HG02798 (cell line): ENCODE measurements around the gene FBXO34.

ENCODE experiments used
- ATAC-seq: cut with Tn5 transposase; IDR thresholded peaks from one replicate; pipeline ENCODE4 v1.9.1; 2021; ENCODE audit warnings: mild to moderate bottlenecking; ENCODE audit not compliant: unreplicated experiment, poor library complexity

FBXO34 gene

GRCh38 chr14:55271572-55272298, 514 bp downstream of the FBXO34 start:
- ATAC-seq = peak; percentile 36

GRCh38 chr14:55272387-55272786, 1.2 kb downstream of the FBXO34 start:
- no peak for ATAC-seq

- ATAC-seq = no peak
Observed at GRCh38 chr14:55272922-55273321, 1.7 kb downstream of the FBXO34 start.

GRCh38 chr14:55274146-55274545, 2.9 kb downstream of the FBXO34 start:
- no peak for ATAC-seq

GRCh38 chr14:55274751-55275150, 3.5 kb downstream of the FBXO34 start:
- ATAC-seq = no peak

- no peak for ATAC-seq
Observed at GRCh38 chr14:55276736-55277135, 5.5 kb downstream of the FBXO34 start.

GRCh38 chr14:55277972-55278740, 6.9 kb downstream of the FBXO34 start:
- ATAC-seq = peak; percentile 84

- no peak for ATAC-seq
Observed at GRCh38 chr14:55279384-55279783, 8.2 kb downstream of the FBXO34 start.

GRCh38 chr14:55281316-55281839, 10.2 kb downstream of the FBXO34 start:
- ATAC-seq = no peak

- no peak for ATAC-seq
Observed at GRCh38 chr14:55285048-55285652, 13.9 kb downstream of the FBXO34 start.

GRCh38 chr14:55288439-55288838, 17.2 kb downstream of the FBXO34 start:
- no peak for ATAC-seq

GRCh38 chr14:55291480-55292081, 20.4 kb downstream of the FBXO34 start:
- ATAC-seq = no peak

- no peak for ATAC-seq
Observed at GRCh38 chr14:55294603-55295002, 23.4 kb downstream of the FBXO34 start.

GRCh38 chr14:55297611-55298499, 26.6 kb downstream of the FBXO34 start:
- ATAC-seq = no peak

GRCh38 chr14:55298500-55298822, 27.2 kb downstream of the FBXO34 start:
- ATAC-seq = no peak

- ATAC-seq = peak; percentile 64
Observed at GRCh38 chr14:55301437-55302121, 30.4 kb downstream of the FBXO34 start.

GRCh38 chr14:55302367-55303124, 31.3 kb downstream of the FBXO34 start:
- ATAC-seq = no peak

GRCh38 chr14:55303125-55303499, 31.9 kb downstream of the FBXO34 start:
- no peak for ATAC-seq

GRCh38 chr14:55303691-55304145, 32.5 kb downstream of the FBXO34 start:
- ATAC-seq = peak; percentile 50
